Loucy (cell line): ENCODE measurements around the gene CDS2.

Experiments used
- CTCF ChIP-seq: fragments of 200-600 bp; sonication (generic); conservative IDR thresholded peaks from 2 replicates; pipeline ENCODE4 v1.5.1; 2014; ENCODE audit warnings: mild to moderate bottlenecking, antibody characterized with exemption, low read length
- EZH2phosphoT487 ChIP-seq: fragments of 200-600 bp; IDR thresholded peaks from 2 replicates; pipeline ENCODE4 v1.6.1; 2018; ENCODE audit warnings: antibody characterized with exemption, mild to moderate bottlenecking, moderate library complexity, borderline replicate concordance

GRCh38 chr20:5146099-5146668, 19.4 kb downstream of the CDS2 start:
- TF ChIP-seq CTCF, result no peak
- no peak for TF ChIP-seq EZH2phosphoT487
